Stimulated activated CD4-positive, alpha-beta T cell treated with anti-CD3 and anti-CD28 coated beads, Interleukin-12 subunit alpha, Interleukin-12 subunit beta, amount 100 ng/mL, for 4 hours (primary cell): ENCODE measurements around the gene TBCA.
"Not testable (repeated sequence)": the region's sequence is repeated elsewhere in the genome, so short reads cannot be mapped to it uniquely, and the experiment has no call there.

Experiments used
- DNase-seq: peaks from one replicate; pipeline ENCODE4 v3.0.0-alpha.2; 2020

TBCA gene

DNA sequence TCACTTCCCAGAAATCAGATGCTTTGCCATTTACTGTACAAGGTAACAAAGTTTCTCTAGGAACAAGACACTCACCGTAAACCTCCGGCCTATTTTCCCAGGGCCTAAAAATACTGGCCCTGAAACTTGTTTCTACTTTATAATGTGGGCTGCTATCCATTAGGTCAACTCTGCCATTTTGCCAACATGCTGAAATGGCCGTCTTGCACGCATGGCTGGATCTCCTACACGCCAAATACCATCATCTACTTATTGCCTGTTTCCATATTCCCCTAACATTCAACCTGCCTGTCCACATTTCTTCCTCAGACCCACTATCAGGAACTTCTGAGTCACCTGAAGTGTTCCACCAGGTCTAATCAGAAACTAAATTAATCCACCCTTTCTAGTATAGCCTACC, 4.7 kb downstream of the TBCA start:
- DNase-seq = no peak

DNA sequence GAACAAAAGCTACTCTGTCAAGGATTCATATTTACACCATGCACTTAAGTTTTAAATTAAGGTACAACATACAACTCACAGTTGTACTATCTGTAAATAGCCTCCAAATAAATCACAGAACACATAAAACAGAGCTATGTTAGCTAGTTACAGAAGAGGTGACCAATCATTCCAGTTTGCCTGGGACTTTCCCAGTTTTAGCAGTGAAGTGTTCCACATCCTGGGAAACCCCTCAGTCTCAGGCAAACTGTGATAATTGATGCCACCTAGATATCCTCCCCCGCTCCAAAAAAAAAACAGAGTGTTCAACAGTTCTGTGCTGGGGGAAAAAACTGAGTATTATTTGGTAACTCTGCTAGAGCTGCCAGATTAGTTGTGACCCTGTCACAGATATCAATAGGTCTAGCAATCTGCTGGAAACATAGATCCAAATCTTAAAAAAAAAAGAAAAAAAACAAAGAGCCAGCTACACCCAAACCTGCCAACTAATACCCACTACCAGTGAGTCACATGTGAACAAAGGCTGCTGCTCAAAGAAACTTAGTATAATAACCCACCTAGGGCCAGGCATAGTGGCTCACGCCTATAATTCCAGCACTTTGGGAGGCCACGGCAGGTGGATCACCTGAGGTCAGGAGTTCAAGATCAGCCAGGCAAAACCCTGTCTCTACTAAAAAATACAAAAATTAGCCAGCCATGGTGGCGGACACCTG, 5.7 kb downstream of the TBCA start:
- no peak for DNase-seq

DNA sequence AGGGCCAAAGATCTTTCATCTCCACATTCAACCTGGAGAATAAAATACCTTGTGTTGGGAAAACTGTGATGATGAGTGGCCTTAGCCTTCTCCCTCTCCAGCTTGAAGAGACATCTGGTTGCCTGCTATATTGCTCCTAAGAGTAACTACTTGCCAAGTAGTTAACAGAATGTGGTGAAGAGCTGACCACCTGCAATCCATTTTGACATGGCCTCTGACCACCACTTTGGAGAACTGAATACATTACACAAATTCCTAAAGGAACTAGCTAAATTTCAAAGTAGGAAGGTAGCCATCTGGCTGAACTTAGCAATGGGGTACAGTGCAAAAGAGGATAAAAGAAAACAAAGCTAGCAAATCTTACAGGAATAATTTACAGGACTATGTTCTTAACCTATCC, 7.2 kb downstream of the TBCA start:
- DNase-seq = no peak

DNA sequence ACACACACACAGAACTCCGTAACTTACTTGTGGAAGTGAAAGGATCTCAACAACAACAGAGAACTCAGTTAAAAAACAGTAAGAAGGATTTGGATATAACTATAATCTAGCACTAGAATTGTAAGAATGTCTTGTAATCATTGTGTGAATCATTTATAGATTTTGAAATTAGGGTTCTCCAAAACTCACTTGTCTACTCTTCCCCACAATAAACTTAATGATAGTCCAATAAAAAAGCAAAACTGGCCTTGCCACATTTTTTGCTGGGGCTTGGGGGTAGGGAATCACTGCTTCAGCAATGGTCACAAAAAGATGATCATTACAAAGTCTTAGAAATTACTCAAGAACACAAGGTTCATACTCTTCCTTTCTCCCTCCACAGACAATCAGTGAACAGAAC, 8.8 kb downstream of the TBCA start:
- DNase-seq = no peak

DNA sequence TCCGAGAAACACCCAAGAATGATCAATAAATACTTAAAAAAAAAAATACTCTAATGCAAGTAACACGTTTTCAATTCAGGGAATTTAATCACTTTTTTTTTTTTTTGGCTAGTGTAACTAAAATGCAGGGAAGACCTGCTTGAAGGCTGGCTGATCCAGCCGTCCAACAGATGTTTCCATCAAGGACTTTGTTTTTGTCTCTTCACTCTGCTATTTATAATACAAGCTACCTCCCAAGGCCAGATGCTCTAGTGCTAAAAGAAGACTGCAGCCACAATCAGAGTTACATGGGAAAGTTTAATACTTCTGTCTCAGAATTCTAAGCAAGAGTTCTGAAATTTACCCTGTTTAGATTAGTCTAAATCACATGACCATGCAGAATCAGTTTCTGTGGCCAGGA, 14.5 kb downstream of the TBCA start:
- DNase-seq = no peak

DNA sequence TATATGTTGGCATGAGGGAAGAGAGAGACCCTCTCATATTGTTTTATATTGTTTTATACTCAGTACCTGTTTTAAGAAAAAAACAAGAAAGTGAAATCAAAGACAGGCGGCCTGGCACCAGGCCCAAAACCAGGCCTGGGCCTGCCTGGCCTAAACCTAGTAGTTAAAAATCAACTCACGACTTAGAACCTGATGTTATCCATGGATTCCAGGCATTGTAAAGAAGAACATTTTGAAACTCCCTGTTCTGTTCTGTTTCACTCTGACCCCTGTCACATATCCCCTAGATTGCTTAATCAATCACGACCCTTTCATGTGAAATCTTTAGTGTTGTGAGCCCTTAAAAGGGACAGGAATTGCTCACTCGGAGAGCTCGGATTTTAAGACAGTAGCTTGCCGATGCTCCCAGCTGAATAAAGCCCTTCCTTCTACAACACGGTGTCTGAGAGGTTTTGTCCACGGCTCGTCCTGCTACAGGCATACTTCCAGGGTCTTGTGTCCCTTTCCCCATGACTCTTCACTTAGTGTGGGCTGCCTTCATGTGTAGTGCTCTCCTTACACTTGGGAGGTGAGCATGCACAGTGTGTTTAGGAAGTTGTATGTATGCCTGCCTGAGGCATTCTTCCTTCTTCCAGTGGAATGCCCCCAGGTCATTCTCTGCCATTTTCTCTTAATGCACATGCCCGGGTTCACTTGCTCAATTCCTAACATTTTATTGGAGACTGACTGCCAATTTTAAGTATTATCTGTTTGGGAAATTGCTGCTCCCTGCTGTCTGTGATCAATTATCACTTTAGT, 17.8 kb downstream of the TBCA start:
- no peak for DNase-seq

DNA sequence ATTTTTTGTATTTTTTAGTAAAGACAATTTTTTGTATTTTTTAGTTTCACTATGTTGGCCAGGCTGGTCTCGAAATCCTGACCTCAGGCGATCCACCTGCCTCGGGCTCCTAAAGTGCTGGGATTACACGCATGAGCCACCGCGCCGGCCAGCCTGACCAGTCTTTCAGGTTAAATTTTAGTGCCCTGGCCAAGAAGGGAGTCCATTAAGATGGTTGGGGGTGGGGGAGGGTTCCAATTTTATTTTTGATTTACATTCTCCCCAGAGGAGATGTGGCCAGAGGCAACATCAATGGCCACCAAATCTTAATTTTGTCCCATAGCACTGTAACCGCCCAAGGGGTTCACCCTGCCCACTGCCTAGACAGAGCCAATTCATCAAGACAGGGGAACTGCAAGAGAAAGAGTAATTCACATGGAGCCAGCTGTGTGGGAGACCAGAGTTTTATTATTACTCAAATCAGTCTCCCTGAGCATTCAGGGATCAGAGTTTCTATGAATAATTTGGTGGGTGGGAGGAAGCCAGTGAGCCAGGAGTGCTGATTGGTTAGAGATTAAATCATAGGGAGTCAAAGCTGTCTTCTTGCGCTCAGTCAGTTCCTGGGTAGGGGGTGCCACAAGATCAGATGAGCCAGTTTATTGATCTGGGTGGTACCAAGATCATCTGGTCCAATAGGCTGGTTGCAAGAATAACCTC, 24.7 kb downstream of the TBCA start:
- no peak for DNase-seq

DNA sequence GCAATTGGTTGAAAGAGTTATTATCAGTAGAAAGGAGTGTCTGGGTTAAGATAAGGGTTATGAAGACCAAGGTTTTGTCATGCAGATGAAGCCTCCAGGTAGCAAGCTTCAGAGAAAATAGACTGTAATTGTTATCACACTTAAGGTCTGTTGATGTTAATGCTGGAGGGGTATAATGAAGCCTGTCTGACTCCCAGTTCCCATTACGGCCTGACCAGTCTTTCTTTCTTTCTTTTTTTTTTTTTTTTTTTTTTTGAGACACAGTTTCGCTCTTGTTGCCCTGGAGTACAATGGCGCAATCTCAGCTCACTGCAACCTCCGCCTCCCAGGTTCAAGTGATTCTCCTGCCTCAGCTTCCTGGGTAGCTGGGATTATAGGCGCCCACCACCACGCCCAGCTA, 25.2 kb downstream of the TBCA start:
- DNase-seq = not testable (repeated sequence)

DNA sequence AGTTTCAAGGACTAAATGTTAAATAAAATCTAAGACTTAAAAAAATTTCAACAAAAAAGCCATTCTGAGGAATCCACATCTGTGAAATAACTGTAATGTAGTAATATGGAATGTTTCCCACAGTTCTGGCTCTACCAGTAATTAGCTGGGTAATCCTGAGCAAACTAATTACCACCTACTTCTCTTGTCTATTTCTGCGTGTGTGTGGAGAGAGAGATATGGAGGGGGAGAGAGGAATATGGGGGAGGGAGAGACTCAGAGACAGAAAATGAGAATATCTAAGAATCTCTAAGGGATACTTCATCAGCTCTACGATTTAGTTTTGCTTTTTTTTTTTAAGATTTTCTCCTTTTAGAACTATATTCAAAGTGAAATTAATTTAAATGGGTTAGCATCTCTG, 28.0 kb downstream of the TBCA start:
- DNase-seq = no peak

DNA sequence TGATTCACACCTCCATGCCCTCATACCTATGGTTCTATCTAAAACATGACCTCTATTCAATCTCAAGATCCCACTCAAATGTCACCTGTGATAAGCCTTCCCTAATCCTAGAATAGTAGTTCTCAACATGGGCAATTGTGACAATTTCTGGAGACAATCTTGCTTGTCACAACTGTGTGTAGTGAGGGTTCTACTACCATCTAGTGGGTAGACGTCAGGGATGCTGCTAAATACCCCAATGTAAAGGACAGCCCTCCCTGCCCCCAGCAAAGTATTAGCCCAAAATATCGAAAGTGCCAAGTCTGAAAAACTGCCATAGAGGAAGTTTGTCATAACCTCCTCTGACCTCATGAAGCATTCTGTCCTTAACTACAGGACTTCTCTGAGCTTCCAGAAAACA, 32.0 kb downstream of the TBCA start:
- no peak for DNase-seq

DNA sequence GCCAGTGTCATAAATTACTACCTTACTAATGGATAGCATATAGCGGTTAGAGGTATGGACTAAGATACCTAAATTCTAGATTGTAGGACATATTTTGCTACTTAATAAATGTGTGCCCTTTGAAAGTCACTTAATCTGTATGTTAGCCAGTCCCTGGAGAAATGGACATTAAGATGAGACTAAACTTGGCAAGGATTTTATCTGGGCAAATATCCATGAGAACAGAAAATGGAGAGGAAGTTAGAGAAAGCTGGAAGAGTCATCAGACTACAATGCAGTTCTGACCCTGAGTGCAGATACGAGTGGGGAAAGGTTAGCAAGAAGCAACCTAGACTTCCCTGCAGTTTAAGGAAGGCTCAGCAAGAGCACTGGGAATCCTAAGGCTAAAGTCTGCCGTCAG, 33.0 kb downstream of the TBCA start:
- DNase-seq = no peak

DNA sequence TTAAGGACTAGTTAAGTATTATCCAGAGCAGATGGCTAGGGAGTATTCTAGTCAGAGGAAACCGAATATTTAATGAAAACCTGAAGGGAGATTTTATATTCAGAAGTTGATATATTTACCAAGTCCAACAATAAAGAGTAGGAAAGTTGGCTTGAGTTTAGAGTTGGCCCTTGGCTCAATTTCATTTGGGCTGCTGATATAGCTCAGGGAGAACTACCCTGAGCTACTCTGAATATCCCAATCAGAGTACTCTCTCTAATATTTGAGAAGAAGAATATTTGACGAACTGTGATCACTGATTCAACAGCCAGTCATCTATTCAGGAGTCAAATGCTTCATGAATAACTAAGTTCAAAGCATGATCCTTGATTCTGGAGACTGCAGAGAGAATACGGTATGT, 34.5 kb downstream of the TBCA start:
- DNase-seq = no peak

DNA sequence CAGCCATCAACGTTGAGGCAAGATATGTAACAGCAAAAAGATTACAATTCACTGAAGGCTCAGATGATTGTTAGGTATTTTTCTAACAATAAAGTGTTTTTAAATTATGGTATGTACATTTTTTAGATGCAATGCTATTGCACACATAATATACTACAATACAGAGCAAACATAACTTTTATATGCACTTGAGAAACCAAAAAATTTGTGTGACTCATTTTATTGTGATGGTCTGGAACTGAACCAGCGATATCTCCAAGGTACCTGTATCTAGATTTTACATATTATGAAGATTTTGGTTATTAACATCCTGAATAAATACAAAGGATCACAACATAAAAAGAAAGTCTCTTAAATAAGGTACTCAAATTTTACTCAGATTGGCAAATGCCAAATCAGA, 41.3 kb downstream of the TBCA start:
- DNase-seq = no peak

DNA sequence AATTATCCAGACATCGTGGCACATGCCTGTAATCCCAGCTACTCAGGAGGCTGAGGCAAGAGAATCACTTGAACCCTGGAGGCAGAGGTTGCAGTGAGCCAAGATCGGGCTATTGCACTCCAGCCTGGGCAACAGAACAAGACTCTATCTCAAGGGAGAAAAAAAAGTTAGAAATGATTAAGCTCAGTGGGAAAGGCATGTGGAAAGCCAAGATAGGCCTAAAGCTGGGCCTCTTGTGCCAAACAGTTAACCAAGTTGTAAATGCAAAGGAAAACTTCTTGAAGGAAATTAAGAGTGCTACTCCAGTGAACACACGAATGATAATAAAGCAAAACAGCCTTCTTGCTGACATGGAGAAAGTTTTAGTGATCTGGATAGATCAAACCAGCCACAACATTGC, 43.0 kb downstream of the TBCA start:
- DNase-seq = no peak

DNA sequence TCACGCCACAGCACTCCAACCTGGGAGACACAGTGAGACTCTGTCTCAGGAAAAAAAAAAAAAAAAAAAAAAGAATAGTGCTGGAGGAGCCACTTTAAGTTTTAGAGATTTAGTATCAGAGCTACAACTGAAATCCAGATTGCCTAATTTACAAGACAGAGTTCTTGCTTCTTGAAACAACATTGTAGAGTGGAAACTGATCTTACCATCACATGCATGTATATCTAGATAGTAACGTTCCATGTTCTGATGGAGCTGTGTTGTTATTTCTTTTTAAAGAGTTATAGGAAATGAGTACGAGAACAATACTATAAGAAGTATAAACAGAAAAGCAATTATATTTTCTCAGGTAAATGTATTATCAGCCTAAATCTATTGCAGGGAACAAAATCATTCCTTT, 48.9 kb downstream of the TBCA start:
- no peak for DNase-seq

DNA sequence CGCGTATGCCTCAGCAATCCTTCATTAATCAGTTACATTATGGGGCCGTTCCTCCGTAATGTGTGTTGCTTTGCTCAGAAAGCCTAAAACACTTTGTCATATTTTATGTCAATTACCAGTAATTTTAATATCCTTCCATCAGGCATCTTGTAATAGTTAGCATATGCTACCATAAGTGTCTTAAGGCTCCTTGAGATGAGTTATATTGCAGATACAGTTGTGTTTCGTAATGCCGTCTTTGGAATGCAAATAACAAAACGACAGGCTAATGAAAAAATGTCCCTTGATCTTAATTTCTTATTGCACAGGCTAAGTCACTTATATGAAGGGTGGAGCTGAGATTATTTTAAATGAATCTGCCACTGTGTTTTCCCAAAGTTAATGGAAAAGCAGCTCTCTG, 50.5 kb downstream of the TBCA start:
- no peak for DNase-seq

DNA sequence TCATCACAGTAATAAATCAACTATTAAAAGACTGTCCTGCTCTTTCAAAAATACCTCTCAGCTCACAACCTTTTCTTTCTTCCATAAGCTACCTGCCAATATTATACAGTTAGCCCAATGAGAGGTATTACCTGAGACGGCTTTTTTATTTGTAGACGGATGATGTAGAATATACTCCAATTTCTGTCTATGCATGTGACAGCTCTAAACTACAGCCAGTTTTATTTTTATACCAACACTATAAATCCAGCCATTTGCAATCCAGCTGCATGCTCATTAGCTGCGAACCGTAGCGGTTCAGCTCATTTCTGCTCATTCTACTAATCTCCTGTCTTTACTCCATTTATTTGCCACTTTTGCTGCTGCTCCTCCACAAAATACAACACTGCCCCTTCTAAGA, 51.2 kb downstream of the TBCA start:
- no peak for DNase-seq

DNA sequence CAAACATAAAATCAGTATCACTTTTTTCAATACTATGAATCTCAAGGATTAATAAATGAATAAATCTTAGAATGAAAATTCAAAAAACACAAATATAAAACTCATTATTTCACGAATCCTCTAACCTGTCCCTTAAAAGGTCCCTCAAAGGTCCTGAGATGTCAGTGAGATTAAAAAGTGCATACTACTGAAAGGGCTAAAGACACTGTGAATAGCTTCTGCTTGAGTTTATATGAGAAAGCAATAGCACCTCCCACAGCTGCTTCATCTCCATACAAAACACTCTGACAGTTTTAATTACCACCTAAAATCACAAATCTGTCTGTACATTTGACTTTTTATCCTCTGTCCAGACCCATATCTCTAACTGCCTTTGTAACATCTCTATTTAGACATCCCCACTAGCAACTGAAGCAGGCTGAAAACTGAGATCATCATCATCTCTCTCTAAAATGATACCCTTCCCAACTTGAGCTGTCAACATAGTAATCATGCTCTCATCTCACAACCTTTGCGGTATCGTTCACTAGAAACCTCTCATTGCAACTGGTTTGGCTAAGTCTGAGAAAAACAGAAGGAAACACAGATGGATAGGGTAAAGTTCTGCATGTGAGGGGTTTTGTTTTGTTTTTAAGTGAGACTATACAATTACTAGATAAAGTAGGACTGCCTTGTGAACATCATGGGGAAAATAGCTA, 56.3 kb downstream of the TBCA start:
- no peak for DNase-seq

DNA sequence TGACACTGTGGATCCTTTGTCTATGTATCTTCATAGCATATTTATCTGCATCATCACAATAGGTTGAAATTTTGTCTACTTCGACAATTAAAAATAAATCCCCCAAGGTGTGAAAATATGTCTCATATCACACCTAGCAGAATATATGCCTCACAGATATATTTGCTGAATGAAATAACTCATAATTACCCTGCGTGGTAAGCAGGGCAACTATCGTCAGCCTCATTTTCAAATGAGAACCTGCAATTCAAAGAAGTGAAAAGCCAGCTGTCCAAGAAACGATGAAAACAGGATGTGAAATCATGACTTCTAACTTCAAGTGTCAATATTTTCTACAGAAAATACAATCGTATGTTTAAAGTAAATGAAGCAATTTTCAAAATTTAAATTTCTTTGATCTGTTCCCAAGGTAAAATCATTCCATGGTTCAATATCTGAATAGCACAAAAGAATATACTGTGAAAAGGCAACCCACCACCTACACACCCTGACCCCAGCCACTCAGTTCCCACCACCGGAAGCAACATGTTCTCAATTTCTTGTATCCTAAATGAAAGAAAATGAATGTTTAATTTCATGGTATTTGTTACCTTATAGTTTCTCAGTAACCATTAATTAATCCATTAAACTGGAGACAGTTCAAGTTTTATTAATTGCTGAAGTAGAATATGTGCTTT, 57.1 kb downstream of the TBCA start:
- DNase-seq = no peak

DNA sequence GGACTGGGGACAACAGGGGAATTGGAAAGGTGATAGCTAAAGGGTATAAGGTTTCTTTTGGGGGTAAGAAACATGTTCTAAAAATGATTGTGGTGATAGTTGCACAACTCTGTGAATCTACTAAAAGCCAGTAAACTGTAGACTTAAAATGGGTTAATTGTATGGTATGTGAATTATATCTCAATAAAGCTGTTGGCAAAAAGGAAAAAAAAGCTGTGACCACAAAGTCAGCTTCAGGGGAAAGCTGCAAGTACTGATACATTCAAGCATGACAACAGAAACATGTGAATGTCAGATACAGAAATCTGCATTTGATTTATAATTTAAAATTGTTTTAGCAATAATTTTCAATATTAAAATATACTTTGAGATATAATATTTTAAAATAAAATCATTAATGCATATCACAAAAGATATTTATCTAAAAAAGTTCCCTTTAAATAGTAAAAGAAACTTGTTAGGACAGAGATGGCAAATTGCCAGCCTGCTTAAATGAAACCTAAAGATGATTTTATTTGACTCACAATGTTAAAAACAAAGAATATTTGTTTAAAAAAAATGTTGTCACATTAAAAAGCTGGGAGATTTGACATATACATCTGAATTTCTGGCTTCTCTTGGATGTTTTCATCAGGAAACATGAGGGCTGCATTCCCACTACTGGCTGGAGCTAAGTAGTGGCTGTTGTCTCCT, 66.0 kb downstream of the TBCA start:
- no peak for DNase-seq

DNA sequence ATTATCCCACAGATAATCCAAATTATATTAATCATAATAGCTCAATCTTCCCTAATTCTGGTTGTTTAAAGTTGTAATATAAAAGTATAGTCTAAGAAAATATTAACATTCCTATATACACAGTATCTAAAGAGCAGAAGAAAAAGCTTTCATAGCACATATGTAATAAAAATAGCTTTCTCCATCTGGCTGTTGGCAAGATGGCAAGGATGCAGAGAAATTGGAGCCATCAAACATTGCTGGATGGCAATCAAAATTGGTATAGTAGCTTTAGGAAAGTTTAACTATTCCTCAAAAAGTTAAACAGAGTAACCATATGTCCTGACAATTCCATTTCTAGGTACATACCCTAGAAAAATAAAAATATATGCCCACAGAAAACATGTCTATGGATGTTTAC, 66.8 kb downstream of the TBCA start:
- DNase-seq = no peak

DNA sequence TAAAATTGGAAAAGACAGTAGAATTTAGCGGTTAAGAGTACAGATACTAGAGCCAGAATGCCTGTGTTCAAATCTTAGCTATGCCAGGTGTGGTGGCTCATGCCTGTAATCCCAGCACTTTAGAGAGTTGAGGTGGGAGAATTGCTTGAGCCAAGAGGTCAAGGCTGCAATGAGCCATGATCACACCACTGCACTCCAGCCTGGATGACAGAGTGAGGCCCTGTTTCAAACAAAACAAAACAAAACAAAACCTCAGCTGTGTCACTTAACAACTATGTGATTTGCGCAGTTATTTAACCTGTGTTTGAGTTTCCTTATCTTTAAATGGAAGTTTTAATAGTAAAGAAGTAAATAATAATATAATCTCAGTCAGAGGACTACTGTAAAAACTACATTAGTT, 68.3 kb downstream of the TBCA start:
- no peak for DNase-seq
